HPDE6-E6E7 (cell line): ENCODE results near the gene HSD17B3.
"Not testable (repeated sequence)": the region's sequence is repeated elsewhere in the genome, so short reads cannot be mapped to it uniquely, and the experiment has no call there.

Source experiments
- DNase-seq: peaks from one replicate; pipeline ENCODE4 v3.0.0; 2011; ENCODE audit warnings: missing footprints; ENCODE audit errors: extremely low spot score

HSD17B3 gene

GRCh38 chr9:96302021-96302420, at the start of gene HSD17B3:
Gene HSD17B3, minus strand, starts transcription at chr9:96302176. Its CDS starts 72 bp downstream, at chr9:96302104.
- DNase-seq, result peak; percentile 57

DNA sequence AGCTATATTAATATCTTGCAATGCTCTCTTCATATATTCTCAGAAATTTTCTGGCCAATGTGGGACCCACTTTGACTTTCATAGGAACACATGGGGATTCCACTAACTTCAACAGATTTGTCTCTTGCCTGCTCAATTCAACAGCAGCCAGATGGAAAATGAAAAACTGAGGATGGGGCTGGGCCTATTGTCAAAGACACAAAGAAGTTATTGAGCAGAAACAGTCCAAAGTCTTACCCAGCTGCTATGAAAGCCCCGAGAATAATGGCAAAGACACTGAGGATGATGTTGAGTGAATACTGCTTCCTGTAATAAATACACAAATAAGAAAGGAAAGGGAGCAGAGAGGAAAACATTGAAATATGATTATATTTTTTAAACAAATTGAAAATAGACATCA, 48.9 kb upstream of the HSD17B3 start:
- no peak for DNase-seq

DNA sequence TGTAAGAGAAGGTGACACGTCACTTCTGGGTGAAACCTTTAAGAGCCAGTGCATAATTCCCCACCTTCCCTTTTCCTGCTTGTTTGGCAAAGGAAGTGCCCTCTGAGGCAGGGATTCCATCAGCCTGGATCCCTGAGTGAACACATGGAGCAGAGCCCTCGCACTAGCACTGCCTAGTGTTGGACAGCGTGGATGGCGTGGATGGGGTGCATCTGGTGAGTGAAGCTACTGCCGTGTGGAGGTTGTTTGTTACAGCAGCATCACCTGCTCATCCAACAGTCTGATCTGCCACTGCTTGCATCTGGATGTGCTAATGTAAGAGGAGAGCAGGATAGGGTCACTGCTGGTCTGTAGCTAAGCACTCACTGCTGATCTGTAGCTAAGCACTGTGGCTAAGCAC, 46.3 kb upstream of the HSD17B3 start:
- no peak for DNase-seq

DNA sequence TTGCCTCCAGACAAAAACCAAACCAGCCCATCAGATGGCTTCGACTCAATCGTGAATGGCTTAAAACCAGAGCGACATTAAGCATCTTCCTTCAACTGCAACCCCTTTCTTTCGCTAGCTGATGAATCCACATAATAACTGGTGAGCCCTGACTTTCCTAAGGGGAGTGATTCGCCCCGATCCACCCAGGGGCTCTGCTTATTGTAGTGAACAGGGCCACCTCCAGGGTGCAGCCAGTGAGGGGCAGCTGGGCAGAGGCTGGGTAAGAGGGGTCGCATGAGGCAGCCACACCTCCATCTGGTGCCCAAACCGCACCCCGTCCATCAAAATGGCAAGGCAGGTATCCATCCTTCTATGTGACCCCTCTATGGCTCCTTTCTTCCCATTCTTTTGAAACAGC, 43.6 kb upstream of the HSD17B3 start:
- DNase-seq, result no peak

DNA sequence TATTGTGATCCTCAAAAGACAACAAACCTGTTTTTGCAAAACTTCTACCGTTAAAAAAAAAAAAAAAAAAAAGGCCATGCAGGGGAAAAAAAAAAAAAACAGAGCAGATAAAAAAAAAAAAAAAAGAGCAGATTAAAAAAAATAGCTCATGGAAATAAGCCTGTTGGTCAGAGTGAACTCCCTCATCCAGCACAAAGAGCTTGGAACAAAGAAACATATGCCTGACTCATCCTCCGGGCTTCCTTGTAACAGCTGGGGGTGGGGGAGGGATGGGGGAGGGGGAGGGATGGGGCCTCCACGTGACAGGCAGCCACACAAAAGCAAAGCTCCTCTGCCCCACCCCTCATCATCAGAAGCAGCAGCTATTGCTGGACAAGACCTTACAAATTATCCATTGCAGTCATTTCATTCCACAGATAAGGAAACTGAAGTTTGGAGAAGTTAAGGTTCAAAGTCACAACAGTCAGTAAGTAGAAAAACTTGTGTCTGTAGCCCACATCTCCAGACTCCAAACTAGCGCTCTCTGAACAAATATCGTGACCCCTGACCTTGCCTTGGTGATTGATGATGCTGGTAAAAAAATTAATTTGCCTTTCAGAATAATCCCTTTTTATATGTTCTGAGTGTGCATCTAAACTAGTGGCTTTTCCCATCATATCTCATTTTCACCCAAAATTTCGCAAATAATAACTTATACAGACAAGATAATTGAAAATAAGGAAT, 42.6 kb upstream of the HSD17B3 start:
- peak; percentile 92 for DNase-seq

- DNase-seq, result no peak
Measured at GRCh38 chr9:96343515-96344360, 41.8 kb upstream of the HSD17B3 start.

DNA sequence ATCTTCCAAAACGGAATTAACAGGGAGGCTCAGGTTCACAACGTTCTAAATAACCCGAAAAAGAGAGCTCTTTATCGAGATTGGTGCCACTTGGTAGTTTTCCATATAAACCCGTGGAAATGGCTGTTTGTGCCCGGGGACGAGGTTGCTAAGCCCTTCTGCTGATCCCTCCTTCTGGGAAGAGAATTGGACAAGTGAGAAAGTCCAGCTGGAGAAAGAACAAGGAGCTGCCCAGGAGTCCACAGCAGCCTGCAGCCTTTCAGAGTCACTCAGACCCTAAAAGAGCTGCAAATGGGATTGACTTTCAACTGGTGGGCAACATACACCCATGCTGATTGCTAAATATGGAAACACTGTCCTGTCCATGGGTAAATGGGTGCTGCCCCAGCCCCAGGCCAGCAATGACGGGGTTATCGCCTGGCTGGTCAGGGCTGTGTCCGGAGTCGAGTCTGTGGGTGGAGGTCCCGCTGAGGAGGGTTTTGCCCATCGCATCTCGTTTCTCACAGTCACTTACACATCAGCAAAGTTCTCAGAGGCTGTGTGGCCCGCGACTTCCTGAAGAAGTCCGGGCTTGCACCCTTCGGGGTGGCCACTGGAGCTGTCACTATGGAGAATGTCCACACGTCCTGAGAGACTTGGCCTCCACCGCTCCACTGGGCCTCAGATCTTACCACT, 40.7 kb upstream of the HSD17B3 start:
- DNase-seq, result no peak

- DNase-seq, result no peak
Measured at GRCh38 chr9:96340707-96341106, 38.7 kb upstream of the HSD17B3 start.

DNA sequence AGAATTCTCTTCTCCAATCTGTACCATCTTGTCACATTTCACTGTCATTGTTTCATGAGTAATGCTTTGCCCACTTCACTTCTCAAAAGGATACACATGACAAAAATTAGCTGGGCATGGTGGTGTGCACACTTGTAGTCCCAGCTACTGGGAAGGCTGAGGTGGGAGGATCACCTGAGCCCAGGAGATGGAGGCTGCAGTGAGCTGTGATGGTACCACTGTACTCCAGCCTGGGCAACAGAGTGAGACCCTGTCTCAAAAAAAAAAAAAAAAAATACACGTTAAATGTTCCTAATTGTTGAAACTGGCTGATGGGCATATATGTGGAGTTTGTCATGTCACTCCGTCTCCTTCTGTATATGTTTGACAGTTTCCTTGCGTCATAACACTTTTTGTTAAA, 36.3 kb upstream of the HSD17B3 start:
- no peak for DNase-seq

- no peak for DNase-seq
Measured at GRCh38 chr9:96333958-96334357, 32.0 kb upstream of the HSD17B3 start.

GRCh38 chr9:96331236-96331947, 29.4 kb upstream of the HSD17B3 start:
- DNase-seq, result peak; percentile 27

- DNase-seq, result peak; percentile 21
Measured at GRCh38 chr9:96327694-96328352, 25.8 kb upstream of the HSD17B3 start.

GRCh38 chr9:96323169-96323568, 21.2 kb upstream of the HSD17B3 start:
- no peak for DNase-seq

- not testable (repeated sequence) for DNase-seq
Measured at GRCh38 chr9:96322736-96323135, 20.8 kb upstream of the HSD17B3 start.

- DNase-seq, result not testable (repeated sequence)
Measured at GRCh38 chr9:96322210-96322609, 20.2 kb upstream of the HSD17B3 start.

DNA sequence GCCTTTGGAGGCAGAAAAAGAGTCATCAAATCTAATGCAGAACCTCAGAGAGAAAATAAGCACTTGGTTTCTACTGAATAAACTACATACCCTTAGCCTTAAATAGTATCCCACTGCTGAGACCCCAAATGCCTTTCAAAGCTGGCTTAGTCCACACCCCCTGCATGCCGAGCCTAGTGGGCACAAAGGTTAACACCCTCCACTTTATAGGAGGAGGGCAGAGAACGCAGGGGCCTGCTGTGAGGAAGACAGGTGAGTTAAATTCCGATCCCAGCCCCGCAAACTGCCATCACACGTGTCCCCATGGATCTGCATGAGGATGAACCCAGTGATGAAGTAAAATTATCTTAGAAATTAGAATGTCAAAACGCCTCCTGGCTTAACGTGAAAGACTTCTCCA, 19.5 kb upstream of the HSD17B3 start:
- no peak for DNase-seq

DNA sequence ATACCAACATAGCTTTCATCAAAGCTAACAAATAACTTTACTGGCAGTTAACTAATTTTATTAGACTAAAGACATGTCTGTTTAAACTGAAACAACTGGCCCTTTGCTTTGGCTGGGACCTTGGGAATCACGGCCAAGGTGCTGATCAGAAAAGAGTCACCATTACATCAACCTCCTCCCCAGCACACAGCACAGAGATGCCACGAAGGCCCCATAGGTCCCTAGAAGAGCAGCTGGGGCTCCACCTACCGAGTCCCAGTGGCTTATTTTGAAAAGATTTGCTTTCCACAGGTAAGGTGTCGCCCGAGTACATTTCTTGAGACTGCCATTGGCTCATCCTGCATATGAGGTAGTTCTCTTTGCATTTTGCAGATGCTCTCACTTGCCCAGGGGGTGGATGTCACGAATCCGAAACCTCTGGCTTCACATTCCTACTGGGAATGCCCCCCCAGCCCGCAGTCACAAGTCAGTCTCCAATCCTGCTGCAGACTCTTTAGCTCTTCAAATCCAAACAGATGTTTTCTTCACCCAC, 18.8 kb upstream of the HSD17B3 start:
- no peak for DNase-seq

DNA sequence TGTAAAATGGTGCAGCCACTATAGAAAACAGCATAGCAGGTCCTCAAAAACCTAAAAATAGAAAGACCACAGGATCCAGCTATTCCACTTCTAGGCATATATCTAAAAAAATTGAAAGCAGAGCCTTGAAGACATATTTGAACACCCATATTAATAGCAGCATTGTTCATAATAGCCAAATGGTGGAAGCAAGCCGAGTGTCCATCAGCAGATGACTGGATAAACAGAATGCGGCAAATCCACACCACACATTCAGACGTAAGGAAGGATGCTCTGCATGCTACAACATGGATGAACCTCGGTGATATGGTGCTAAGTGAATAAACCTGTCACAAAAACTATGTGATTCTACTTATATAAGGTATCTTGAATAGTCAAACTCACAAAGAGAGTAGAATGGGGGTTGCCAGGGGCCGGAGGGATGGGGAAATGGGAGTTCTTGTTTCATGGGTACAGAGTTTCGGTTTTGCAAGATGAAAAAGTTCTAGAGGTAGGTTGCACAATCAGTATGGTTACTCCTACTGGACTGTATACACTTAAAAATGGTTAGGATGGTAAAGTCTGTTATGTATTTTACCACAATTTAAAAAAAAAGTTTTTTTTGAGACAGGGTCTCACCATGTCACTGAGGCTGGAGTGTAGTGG, 17.1 kb upstream of the HSD17B3 start:
- no peak for DNase-seq

GRCh38 chr9:96317335-96317980, 15.5 kb upstream of the HSD17B3 start:
- DNase-seq, result peak; percentile 45

DNA sequence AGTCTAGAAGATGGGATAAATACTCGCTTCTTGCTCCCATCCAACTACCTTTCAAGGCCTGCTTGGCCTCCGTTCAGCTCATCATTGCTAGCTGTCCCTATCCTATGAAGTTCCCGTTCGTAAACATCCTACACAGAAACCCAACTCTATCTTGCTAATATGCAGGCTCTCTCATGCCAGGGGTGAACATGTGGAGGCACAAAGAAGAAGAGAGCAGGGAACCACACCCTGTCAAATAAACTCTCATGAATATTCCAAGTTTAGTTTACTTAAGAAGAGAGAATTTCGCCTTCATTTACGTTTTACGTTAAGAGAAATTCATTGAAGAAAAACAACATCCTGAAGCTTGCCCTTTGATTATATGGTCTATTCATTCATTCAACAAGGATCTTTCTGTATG, 7.9 kb upstream of the HSD17B3 start:
- DNase-seq, result no peak
